DND-41 (cell line): Measurements from ENCODE around the gene CAPN5.

Source experiments
- EZH2 ChIP-seq: IDR thresholded peaks from 3 replicates; pipeline ENCODE4 v1.6.1; 2012; ENCODE audit warnings: borderline replicate concordance, low read depth, mild to moderate bottlenecking, moderate library complexity, low read length, inconsistent platforms; ENCODE audit not compliant: severe bottlenecking
- TF ChIP-seq, protein P1 (sequence below): IDR thresholded peaks from 2 replicates; pipeline ENCODE4 v1.5.1; 2012; ENCODE audit warnings: borderline replicate concordance, low read length, moderate library complexity, mild to moderate bottlenecking; ENCODE audit not compliant: poor library complexity, severe bottlenecking; ENCODE audit errors: extremely low read depth

DNA sequence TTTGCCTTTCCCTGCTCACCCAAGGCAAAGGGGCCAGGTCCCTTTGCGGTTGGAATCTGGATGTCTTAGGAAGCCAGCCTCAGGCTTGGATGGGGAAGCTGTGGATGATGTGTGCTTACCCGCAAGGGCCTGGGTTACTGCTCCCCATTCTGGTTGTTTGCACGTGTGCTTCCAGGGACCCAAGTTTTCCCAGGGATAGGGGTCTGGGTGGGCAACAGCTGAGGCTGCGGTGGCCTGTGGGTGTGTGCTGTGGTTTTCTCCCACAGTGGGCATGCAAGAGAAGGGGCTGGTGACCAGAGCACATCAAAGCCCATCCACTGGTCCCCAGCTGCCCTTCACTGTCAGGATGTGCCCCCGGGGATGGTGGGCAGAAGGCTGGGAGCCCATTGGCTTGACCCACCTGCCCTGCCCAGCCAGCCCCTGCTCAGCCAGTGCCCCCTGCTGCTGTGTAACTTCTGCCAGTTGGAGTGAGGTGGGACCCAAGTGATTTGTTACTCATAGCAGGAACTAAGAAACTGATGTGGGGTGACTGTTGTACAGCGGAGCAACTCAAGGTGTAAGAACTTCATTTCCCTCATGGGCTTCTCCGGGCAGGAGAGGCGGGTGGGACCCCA is 3.3 kb downstream of the CAPN5 start:
- TF ChIP-seq, protein P1, sequence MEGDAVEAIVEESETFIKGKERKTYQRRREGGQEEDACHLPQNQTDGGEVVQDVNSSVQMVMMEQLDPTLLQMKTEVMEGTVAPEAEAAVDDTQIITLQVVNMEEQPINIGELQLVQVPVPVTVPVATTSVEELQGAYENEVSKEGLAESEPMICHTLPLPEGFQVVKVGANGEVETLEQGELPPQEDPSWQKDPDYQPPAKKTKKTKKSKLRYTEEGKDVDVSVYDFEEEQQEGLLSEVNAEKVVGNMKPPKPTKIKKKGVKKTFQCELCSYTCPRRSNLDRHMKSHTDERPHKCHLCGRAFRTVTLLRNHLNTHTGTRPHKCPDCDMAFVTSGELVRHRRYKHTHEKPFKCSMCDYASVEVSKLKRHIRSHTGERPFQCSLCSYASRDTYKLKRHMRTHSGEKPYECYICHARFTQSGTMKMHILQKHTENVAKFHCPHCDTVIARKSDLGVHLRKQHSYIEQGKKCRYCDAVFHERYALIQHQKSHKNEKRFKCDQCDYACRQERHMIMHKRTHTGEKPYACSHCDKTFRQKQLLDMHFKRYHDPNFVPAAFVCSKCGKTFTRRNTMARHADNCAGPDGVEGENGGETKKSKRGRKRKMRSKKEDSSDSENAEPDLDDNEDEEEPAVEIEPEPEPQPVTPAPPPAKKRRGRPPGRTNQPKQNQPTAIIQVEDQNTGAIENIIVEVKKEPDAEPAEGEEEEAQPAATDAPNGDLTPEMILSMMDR, result no peak
- no peak for TF ChIP-seq EZH2
